Measurements from ENCODE around the gene PICALM.
"Not testable (repeated sequence)": the region's sequence is repeated elsewhere in the genome, so short reads cannot be mapped to it uniquely, and the experiment has no call there.

Gene PICALM

DNA sequence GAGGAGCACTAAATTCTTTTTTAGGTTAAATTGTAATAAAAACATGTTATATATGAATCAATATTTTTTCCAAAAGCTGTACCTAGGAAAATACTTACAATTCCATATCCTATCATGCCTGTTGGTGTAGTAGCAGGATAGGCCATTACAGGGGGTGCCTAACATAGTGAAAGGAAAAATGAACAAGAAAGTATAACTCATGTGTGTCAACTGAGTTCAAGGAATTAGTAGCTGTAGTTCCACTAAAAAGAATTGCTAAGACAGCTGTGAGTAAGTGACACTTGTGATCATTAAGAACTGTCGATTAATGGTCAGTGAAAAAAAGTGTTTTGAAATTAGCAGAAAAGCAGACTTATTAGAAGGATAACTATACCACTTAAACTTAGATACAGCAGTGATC lies 92.4 kb downstream of the PICALM start:
- no peak for DNase-seq

DNA sequence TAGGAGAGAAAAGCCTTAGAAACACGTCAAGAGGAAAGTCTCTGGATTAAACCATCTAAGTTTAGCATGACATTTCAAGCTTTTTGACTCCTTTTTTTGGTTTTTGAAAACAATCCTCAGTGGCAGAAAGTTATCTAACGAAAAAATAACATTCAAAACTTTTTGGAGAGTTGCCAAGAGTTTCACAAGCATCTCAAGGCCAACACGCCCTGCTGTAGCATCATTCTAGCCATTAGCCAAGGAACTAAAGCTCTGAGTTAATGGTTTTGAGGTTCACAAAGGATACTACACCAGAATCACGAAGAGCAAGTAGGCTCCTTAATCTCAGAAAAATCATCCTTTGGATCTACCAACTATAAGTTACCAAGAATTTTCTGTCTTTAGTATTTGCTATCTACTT lies 94.8 kb downstream of the PICALM start:
- DNase-seq = no peak

DNA sequence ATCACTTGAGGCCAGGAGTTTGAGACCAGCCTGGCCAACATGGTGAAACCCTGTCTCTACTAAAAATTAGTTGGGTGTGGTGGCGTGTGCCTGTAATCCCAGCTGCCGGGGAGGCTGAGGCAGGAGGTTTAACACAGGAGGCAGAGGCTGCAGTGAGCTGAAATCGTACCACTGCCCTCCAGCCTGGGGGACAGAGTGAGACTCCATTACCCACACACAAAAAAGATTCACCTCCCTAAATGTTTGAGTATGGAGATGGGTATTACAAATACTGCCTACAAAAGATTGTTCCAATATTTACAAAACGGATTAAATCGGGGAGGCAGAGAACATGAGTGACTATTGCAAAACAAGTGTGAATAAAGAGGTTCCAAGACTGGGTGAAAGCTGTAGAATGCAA lies 98.3 kb downstream of the PICALM start:
- DNase-seq = no peak

DNA sequence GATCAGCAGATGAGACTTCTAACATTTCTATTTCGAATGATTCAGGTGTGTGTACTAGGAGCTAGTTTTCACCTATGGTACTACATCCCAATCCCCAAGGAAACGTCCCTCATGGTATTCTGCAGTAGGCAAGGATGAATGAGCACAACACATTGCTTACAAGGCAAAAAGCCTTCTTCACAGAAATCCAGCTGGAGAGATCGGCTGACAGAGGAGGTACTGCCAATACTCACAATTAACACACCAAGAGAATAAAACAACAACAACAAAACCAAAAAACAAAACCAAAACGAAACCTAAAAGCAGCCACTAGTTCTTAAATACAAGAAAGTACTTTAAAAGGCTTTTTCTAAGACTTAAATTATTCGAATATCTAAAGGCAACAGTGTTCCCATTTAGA lies 101.4 kb downstream of the PICALM start:
- no peak for DNase-seq

DNA sequence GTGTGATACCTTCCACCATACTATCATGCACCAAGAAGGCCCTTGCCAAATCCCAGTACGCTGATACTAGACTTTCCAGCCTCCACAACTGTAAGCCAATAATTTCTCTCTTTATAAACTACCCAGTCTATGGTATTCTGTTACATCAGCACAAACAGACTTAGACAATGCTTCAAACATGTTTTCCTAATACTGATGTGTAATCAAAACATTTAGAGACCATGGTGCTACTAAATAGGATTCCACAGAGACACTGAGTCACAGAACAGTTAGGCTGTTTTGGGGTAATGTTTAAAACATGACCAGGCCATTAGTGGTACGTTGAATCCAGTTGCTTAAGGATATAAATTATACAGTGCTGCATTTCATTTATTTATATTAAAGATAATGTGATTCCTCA lies 103.7 kb downstream of the PICALM start:
- DNase-seq = no peak

DNA sequence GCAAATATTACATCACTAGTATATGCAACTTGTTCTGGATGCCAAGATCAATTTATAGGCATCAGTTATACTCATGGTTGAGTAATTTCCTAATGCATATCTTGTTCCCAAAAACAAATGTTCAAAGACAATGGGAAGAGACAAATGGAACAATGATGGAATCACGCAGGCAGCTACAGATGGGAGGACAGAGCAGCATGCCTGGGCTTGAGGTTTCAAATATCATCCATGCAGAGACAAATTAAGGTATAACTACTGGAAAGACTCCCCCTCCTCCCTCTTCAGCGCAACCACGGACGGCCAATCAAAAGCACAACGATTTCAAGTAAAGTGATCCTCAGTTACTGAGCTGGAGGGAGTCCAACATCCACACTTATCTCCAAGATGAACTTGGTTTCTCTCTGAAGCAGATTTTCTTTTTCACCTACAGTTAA lies 106.9 kb downstream of the PICALM start:
- DNase-seq = no peak

DNA sequence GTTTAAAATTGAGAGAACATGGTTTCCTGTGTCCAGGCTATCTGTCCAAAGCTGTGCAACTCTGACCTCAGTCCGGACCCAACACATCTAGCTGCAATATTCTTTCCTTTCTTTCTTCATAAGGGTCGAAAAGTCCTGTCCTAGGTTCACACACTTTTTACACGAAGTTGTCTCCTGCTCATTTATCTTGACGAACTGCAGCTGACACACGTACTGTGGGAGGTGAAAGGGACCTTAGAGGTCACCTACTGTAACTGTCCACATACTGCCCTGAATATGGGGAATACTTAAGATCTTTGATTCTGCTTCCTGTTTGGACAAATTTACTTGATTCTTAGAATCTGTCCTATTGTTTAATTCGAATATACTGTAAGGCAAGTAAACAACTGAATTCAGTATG lies 107.8 kb downstream of the PICALM start:
- DNase-seq = no peak

DNA sequence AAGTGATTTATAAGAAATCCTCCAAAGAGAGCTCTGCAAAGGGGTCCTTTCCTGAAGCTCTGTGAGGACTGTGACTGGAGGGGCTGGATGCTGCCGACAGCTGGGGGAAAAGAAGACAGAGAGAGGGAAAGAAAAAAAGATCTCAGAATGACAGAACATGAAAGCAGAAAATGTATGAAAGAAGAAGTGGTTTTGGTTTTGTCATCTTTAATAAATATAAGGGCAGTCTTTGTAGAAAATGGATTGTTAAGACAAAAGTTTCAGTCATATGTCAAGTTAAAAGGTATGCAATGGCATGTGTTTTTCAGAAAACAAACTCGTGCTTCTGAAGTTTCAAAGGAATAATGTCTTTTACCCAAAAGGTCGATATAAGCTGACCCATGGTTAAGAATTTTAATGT lies 108.2 kb downstream of the PICALM start:
- no peak for DNase-seq

DNA sequence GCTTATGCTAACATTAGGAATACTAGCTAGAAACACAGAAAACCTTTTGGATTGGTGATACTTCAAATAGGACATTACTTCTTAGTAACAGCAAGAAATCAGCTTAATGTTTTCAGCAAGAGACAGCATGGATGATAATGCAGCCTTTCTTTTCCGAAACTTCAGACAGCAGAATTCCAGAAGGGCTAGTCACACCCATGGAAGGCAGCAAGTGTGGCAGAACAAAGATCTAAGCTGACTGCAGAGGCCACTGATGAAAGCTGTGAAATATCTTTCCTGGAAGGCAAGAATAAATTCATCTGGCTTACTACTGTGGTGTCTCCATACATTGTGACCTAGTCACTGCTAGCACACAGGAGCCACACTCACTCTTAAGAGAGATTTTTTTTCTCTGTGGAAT lies 113.4 kb downstream of the PICALM start:
- DNase-seq = no peak

DNA sequence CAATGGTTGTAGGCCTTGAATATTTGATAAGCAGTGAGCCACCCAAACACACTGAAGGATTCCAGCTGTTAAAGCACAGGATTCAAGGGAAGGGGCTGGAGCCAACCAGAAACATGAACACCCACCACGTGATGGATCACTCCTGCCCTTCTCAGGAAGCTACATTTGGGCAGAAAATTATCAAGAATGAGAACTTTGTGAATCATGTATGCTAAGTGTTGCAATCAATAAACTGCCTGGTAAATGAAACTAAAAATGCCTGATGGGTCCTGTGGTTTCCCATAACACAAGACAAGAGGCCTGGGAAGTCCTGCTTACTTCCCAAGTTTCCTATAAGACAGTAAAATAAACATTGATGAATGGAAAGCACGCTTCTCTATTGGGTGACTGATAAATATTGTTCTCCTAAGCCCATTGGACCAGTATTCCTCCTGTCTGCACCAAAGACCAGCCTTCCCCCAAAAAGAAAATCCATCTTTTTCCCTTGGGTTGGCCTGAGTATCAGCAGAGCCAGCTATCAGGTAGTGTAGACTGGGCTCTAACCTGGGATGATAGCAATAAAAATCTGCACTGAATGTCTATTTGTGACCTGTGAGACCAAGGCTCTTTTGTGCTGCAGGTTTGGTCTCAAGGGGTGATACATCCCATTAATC lies 115.3 kb downstream of the PICALM start:
- DNase-seq = no peak

DNA sequence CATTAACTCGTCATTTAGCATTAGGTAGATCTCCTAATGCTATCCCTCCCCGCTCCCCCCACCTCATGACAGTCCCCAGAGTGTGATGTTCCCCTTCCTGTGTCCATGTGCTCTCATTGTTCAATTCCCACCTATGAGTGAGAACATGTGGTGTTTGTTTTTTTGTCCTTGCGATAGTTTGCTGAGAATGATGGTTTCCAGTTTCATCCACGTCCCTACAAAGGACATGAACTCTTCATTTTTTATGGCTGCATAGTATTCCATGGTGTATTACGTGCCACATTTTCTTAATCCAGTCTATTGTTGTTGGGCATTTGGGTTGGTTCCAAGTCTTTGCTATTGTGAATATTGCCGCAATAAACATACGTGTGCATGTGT lies 116.8 kb downstream of the PICALM start:
- not testable (repeated sequence) for DNase-seq

DNA sequence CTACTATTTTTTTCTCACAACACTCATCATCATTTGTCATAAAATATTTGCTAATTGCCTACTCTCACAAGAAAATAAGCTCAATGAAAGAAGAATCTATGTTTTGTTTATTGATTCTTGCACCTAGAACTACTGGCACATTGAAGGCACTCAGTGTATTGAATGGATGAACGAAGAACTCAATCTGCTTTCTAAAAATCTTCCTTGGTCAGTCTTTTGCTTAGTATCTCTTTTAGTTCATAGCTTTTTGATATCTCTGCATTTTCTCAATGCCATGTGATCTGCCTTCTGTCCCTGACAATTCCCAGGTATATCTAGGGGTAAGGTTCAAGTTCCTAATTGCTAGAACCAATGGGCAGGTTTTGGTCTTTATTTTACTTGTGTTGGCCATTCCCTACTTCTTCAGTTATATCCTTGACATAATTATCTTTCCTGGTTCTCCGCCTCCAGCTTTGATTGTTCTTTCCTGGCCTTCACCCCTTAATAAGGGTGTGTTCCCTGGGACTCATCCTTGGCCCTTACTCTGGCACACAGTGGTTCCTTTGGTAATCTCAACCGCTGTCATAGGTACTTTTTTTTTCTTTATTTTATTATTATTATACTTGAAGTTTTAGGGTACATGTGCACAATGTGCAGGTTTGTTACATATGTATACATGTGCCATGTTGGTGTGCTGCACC lies 117.3 kb downstream of the PICALM start:
- no peak for DNase-seq

DNA sequence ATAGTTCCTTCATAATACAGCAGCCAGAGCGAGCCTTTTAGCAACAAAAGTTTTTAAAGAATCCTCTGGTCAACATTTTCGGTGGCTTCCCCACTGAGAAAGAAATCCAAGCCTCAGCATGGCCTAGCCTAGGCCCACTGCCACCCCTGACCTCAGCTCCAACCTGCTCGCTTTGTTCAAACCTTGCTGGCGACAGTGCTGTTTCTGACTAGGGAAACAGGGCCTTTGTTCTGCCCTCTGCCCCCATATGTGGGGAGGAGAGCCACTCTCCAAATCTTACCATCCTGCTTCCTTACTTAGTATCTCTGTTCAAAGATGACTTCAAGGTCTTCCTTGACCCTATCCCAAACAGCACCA lies 117.9 kb downstream of the PICALM start:
- DNase-seq = no peak

DNA sequence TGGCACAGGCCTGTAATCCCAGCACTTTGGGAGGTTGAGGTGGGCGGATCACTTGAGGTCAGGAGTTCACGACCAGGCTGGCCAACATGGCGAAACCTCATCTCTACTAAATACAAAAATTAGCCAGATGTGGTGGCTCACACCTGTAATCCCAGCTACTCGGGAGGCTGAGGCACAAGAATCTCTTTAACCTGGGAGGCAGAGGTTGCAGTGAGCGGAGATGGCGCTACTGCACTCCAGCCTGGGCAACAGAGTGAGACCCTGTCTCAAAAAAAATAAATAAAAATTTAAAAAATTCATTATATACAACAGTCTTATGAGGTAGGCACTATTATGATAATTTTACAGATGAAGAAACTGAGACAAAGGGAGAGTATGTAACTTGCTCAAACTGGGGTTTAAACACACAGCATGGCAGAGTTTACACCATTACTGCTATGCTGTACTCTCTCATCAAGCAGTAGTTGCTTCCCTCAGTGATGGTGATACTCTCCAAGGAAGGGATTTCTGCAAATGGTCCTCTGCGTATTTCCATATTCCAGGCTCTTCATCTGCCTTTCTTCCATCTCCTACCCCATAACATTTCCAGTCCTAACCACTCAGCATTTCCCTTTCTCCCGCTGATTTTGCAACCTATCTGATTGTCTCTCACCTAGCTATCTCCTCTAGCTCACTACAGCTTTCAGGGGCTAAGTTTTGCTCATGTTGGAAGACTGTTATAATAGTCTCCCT lies 118.4 kb downstream of the PICALM start:
- DNase-seq = no peak

DNA sequence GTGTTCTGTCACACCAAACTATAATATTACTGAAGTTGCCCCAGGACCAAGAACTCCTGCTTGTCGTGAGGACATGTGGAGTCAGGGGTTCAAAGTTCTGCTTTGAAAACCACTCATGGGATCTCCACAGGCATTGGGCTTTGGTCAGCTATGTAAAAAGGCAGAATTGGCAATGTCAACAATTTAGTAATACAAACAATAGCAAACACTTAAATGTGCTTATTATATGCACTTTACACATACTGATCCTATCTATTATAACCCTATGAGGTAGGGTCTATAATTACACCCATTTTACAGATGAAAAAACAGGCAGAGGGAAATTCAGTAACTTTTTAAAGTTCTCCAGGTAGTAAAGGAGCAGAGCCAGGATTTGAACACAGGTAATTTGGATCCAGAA lies 119.1 kb downstream of the PICALM start:
- DNase-seq = no peak

DNA sequence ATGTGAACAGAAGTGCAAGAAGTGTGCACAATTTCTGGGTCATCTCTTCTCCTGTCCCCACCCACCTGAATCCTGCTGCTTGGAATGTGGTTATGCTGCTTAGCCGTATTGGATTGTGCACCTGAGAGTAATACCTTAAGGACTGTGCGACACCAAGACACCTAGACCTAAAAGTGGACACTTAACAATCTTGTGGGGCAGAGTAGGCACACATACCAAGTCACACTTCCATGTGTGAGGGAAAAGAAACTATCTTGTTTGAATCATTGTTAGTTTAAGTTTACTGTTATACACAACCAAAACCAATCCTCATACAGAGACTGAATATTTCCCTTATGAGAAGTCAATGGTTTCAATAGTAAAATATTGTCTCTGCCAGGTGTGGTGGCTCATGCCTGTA lies 120.0 kb downstream of the PICALM start:
- DNase-seq = no peak

DNA sequence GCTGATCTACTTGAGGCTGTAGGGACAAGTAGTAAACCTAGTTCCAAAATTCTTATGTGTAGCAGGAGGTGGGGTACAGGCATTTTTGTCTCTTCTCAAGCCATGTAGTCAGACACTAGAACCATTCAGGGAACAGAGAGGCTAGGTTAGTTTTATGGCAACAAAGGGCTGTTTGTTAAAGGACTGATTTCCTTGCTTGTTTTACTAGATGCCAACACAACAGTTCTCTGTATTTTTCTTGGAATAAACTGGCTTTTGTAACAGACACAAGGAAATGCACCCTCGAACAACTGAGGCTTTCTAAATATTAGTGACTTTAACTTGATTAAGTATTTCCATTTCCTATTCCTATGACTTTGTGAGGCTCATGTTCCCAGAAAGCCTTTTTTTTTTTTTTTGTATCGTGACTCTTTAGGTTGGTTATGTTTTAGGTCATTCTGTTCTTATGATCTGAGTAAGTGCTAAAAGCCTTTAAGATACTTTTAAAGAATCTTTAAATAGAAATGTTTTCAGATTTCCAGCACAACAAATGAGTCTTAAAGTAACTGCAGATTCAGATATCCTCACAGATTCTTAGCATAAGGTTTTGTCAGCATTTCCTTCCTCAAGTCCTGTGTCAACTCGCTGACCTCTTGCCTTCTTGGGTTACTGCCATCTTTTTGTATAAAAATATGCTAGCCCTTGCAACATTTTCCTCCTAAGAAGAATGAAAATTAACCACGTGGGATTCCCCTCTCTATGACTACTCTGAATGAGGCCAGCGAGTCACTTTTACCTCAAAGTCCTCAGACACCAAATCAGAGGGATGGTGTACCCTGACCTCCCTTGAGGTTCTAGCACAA lies 121.2 kb downstream of the PICALM start:
- DNase-seq = no peak

DNA sequence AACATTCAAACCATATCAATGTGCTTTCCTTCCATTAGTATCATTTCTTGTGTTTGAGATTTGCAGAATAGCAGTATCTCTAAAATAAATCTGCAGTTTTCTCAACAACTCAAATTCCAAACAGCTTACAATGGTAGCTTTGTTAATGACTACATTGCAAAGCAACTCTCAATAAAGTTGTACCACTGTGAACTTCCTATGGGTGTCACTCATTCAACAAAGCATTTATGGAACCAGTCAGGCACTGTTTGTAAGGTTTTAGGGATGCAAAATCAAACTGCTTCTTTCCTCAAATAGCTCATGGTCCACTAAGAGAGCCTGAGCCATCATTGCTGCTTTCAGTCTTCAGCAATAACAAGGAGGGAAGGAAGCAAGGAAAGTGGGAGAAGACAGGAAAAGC lies 122.7 kb downstream of the PICALM start:
- no peak for DNase-seq

DNA sequence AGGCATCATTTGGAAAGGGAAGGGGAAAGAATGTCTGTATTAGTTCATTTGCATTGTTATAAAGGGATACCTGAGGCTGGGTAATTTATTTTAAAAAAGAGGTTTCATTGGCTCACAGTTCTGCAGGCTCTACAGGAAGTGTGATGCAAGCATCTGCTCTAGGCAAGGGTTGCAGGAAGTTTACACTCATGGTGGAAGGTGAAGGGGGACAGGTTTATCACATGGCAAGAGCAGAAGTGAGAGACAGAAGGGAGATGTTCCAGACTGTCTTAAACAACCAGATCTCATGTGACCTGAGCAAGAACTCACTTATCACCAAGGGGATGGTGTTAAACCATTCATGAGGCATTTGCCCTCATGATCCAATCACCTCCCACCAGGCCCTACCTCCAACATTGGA lies 123.1 kb downstream of the PICALM start:
- DNase-seq = no peak

DNA sequence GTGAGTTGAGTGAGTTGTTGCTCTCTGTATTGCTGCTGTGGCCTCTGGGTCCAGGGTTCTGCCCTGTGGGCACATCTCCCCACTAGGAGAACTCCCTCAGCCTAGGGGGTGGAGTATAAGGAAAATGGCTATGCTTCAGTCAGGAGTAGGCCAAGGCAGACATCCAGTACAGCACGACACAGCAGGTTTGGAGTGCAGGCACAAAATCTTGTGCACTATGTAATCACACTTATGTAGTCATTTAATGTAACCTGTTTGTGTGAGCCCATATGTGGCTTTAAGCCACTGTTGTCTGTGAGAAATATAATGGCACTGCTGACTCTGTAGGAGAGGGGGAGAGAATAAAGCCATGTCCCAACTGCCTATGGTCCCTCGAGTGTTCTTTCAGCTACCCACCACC lies 123.6 kb downstream of the PICALM start:
- DNase-seq = no peak

DNA sequence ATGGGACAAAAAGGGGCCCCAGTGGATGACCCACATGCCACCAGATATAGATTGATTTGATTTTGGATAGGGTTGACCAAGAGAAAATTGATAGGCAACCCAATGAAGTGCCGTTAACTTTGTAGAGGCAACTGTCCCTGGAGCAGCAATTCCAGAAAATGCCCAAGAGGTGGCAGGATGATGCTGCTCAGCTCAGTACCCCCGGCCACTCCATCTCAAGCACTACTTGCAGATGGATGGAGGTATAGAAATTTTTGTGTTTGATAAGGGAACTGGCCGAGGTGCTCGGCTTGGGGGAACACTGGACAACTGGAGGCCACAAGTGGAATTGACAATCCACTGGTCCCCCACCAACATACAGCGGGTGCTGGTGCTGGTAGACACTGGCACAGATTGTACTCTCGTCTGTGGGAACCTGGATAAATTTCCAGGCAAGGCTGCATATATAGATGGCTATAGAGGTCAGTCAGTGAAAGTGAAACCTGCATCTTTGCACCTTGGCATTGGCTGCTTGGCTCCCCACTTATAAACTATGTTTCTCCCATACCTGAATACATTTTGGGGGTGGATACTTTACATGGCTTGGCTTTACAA lies 127.4 kb downstream of the PICALM start:
- DNase-seq = no peak

DNA sequence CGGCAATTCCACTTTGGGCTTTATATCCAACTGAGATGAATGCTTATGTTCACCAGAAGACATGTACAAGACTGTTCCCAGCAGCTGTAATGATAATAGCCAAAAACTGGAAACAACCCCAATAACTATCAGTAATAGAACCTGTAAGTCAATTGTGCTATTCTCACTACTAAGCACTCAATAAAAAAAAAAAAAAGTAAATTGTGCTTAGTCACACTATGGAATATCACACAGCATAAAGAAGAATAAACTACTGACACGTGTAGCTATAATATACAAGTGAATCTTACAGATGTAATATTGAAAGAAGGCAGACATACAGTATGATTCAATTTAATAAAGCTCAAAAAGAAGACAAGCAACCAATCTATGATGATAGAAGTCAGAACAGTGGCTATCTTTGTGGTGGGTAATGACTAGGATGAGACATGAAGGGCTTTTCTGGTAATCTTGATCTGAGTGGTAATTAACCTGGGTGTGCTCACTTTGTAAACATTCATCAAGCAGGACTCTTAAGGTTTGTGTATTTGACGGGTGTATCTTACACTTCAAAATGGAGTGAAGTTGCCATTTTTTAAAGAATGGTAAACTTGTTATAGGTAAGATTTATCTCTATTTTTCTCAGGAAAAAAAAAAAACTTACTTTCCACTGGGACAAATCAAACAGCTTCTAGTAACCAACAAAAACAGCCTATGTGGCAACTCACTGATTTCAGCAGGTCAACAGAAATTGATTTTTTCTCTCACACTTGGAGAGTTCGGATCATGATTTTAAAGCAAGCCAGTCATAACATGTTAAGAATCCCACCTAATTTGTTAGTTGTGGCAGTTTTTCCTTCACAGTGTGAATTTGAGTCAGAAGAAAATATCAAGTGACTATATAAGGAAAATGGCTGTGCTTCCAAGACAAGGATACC lies 129.5 kb downstream of the PICALM start:
- no peak for DNase-seq

Data from activated CD8-positive, alpha-beta memory T cell treated with anti-CD3 and anti-CD28 coated beads for 24 hours (primary cell).